Hepatocyte (in vitro differentiated cells): ENCODE results near the gene THRA.

Source experiments
- CTCF ChIP-seq: fragments of 200-600 bp; sonication (generic); IDR thresholded peaks from 2 replicates; pipeline ENCODE4 v1.5.1; 2016; ENCODE audit warnings: antibody characterized with exemption, mild to moderate bottlenecking; ENCODE audit not compliant: poor library complexity
- EZH2phosphoT487 ChIP-seq: fragments of 200-600 bp; sonication (generic); IDR thresholded peaks from one replicate; pipeline ENCODE4 v1.6.1; 2018; ENCODE audit warnings: antibody characterized with exemption, mild to moderate bottlenecking, low read depth, moderate library complexity; ENCODE audit not compliant: unreplicated experiment, severe bottlenecking

- TF ChIP-seq CTCF (no peak), EZH2phosphoT487 (no peak)
Observed at GRCh38 chr17:40033339-40033738, 29.4 kb upstream of the THRA start.
